Measurements from ENCODE around the gene CENPW. TPM values are rescaled to one million over a fixed set of nuclear protein-coding genes. Genes with fewer than 3 reads are reported as not detected.

Gene CENPW
- total RNA-seq, 3 donors from 2014 or later (not counting 1 experiment from before 2014, with no cell fraction given), result 1.4 to 2.5 (median 1.8) TPM

DNA sequence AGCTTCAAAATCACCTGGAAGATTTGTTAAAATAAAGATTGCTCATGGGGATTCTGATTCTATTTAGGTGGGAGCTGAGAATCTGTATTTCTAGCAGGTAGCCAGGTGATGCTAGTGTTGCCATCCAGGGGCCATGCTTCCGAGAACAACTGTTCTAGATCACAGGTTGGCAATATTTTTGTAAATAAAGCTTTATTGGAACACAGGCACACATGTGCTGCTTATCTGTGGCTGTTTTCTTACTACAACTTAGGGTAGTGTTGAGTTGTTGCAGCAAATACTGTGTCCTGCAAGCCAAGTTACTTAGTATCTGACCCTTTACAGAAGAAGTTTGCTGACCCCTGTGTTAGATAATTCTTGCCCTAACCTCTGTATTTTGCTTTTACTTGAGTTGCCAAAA is 12.0 kb downstream of the CENPW start:
- Mint-ChIP-seq H3K9me3 (peaks cover 0 to 2% of the 10 kb centered on the region in 2 donors), H3K27ac (no peak overlapping the region), H3K4me1 (no peaks in the 10 kb centered on the region), H3K27me3 (ENCODE audit: low read depth in 2 of 2) (no peaks in the 10 kb centered on the region), H3K36me3 (no peaks in the 10 kb centered on the region), H3K4me3 (no peak overlapping the region)
- H3K4me3 ChIP-seq (ENCODE audit: low read length), result no peak overlapping the region
- no peak for ATAC-seq
- H3K4me1 ChIP-seq (ENCODE audit: control insufficient read depth, insufficient read depth, low read length), result no peaks in the 10 kb centered on the region
- H3K9me3 ChIP-seq (ENCODE audit: control insufficient read depth, insufficient read depth, low read length), result no peaks in the 10 kb centered on the region
- intact Hi-C loops (cut with micrococcal nuclease), result no loop called here
- TF ChIP-seq, protein P1, sequence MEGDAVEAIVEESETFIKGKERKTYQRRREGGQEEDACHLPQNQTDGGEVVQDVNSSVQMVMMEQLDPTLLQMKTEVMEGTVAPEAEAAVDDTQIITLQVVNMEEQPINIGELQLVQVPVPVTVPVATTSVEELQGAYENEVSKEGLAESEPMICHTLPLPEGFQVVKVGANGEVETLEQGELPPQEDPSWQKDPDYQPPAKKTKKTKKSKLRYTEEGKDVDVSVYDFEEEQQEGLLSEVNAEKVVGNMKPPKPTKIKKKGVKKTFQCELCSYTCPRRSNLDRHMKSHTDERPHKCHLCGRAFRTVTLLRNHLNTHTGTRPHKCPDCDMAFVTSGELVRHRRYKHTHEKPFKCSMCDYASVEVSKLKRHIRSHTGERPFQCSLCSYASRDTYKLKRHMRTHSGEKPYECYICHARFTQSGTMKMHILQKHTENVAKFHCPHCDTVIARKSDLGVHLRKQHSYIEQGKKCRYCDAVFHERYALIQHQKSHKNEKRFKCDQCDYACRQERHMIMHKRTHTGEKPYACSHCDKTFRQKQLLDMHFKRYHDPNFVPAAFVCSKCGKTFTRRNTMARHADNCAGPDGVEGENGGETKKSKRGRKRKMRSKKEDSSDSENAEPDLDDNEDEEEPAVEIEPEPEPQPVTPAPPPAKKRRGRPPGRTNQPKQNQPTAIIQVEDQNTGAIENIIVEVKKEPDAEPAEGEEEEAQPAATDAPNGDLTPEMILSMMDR (IDR thresholded peaks at IDR 0.05), result no peak
- H3K27ac ChIP-seq (ENCODE audit: low read length), result no peak overlapping the region
- no peaks in the 10 kb centered on the region for H3K27me3 ChIP-seq (ENCODE audit: control insufficient read depth, insufficient read depth, low read length)
- H3K36me3 ChIP-seq (ENCODE audit: control insufficient read depth, insufficient read depth, low read length), result no peaks in the 10 kb centered on the region
- DNase-seq, result no peak
- WGBS (ENCODE audit: insufficient coverage), result 91% methylated on average over 1 of the region's 1 CpG

DNA sequence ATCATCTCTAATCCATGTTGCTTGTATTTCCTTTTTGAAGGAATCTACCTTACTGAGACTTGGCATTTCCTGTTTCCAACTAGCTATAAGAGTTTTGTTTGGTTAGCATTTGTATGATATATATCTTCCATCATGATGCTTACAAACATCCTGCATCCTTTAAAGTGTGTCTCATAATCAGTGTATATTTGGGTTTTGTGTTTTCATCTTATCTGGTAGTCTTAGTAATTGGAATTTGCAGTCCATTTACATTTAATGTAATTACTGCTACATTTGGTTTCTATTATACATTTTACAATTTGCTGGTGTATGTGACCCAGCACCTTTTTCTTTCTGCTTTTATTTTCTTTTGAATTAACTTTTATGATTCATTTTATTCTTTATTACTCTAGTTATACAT is 12.6 kb downstream of the CENPW start:
- H3K4me3 Mint-ChIP-seq, result no peak overlapping the region

DNA sequence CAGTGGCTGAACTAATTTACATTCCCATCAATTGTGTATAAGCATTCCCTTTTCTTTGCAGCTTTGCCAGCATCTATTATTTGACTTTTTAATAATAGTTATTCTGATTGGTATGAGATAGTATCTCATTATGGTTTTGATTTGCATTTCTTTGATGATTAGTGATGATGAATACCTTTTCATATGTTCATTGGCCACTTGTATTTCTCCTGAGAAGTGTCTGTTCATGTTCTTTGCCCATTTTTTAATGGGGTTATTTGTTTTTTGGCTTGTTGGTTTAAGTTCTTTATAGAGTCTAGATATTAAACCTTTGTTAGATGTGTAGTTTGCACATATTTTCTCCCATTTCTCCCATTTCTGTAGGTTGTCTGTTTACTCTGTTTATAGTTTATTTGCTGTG is 16.6 kb downstream of the CENPW start:
- intact Hi-C loops (cut with micrococcal nuclease), result no loop called here
- DNase-seq (no peak), ATAC-seq (no peak)
- Histone ChIP-seq H3K27ac (ENCODE audit: low read length) (no peak overlapping the region), H3K4me1 (ENCODE audit: control insufficient read depth, insufficient read depth, low read length) (no peaks in the 10 kb centered on the region), H3K36me3 (ENCODE audit: control insufficient read depth, insufficient read depth, low read length) (no peaks in the 10 kb centered on the region), H3K27me3 (ENCODE audit: control insufficient read depth, insufficient read depth, low read length) (no peaks in the 10 kb centered on the region), H3K9me3 (ENCODE audit: control insufficient read depth, insufficient read depth, low read length) (peaks cover 4% of the 10 kb centered on the region), H3K4me3 (ENCODE audit: low read length) (no peak overlapping the region)
- peaks cover 16% of the 10 kb centered on the region for H3K36me3 Mint-ChIP-seq
- TF ChIP-seq, protein P1 (IDR thresholded peaks at IDR 0.05), result no peak
- no peak overlapping the region for H3K4me3 Mint-ChIP-seq
- no peaks in the 10 kb centered on the region for H3K4me1 Mint-ChIP-seq
- H3K9me3 Mint-ChIP-seq, result peaks cover 3 to 16% of the 10 kb centered on the region in 2 donors
- H3K27me3 Mint-ChIP-seq (ENCODE audit: low read depth in 2 of 2), result no peaks in the 10 kb centered on the region
- no peak overlapping the region for H3K27ac Mint-ChIP-seq

More for the DNA sequence above, 12.6 kb downstream of the CENPW start:
- no peak for DNase-seq
- Histone ChIP-seq H3K36me3 (ENCODE audit: control insufficient read depth, insufficient read depth, low read length) (no peaks in the 10 kb centered on the region), H3K27ac (ENCODE audit: low read length) (no peak overlapping the region), H3K9me3 (ENCODE audit: control insufficient read depth, insufficient read depth, low read length) (no peaks in the 10 kb centered on the region), H3K4me3 (ENCODE audit: low read length) (no peak overlapping the region), H3K4me1 (ENCODE audit: control insufficient read depth, insufficient read depth, low read length) (no peaks in the 10 kb centered on the region), H3K27me3 (ENCODE audit: control insufficient read depth, insufficient read depth, low read length) (no peaks in the 10 kb centered on the region)
- Mint-ChIP-seq H3K36me3 (no peaks in the 10 kb centered on the region), H3K27me3 (ENCODE audit: low read depth in 2 of 2) (no peaks in the 10 kb centered on the region), H3K9me3 (peaks cover 0 to 2% of the 10 kb centered on the region in 2 donors), H3K4me1 (no peaks in the 10 kb centered on the region), H3K27ac (no peak overlapping the region)
- ATAC-seq, result no peak
- TF ChIP-seq, protein P1 (IDR thresholded peaks at IDR 0.05), result no peak
- intact Hi-C loops (cut with micrococcal nuclease), result no loop called here

DNA sequence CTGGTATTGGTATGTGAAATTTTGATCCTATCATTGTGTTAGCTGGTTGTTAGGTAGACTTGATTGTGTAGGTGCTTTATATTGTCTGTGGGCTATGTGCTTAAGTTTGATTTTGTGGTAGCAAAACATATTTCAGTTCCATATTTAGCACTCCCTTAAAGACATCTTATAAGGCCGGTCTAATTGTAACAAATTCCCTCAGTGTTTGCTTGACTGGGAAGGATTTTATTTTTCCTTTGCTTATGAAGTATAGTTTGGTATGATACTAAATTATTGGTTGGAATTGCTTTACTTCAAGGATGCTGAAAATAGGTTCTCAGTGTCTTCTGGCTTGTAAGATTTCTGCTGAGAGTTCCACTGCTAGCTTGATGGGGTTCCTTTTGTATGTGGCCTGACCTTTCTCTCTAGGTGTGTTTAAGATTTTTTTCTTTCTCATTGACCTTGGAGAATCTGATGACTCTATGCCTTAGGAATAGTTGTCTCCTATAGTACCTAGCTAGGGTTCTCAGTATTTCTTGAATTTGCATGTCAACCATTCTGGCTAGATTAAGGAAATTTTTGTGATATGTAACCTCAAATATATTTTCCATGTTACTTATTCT is 20.1 kb downstream of the CENPW start:
- DNase-seq (no peak), ATAC-seq (no peak)
- Histone ChIP-seq H3K27me3 (ENCODE audit: control insufficient read depth, insufficient read depth, low read length) (no peaks in the 10 kb centered on the region), H3K4me1 (ENCODE audit: control insufficient read depth, insufficient read depth, low read length) (no peaks in the 10 kb centered on the region), H3K9me3 (ENCODE audit: control insufficient read depth, insufficient read depth, low read length) (peaks cover 5% of the 10 kb centered on the region), H3K27ac (ENCODE audit: low read length) (no peak overlapping the region), H3K36me3 (ENCODE audit: control insufficient read depth, insufficient read depth, low read length) (no peaks in the 10 kb centered on the region), H3K4me3 (ENCODE audit: low read length) (no peak overlapping the region)
- Mint-ChIP-seq H3K9me3 (peaks cover 7 to 16% of the 10 kb centered on the region in 2 donors), H3K27me3 (ENCODE audit: low read depth in 2 of 2) (no peaks in the 10 kb centered on the region), H3K36me3 (peaks cover 16% of the 10 kb centered on the region), H3K4me3 (no peak overlapping the region), H3K4me1 (no peaks in the 10 kb centered on the region), H3K27ac (no peak overlapping the region)
- no CpG with 5 or more reads among the region's 1 CpG for WGBS (ENCODE audit: insufficient coverage)
- TF ChIP-seq, protein P1 (IDR thresholded peaks at IDR 0.05), result no peak
- intact Hi-C loops (cut with micrococcal nuclease), result no loop called here

All from natural killer cell (primary cell).